GM19397 (cell line): ENCODE data around the gene TNFRSF1A.
"Not testable (repeated sequence)": the region's sequence is repeated elsewhere in the genome, so short reads cannot be mapped to it uniquely, and the experiment has no call there.

Source experiments
- ATAC-seq: cut with Tn5 transposase; IDR thresholded peaks from one replicate; pipeline ENCODE4 v1.9.1; 2021; ENCODE audit warnings: mild to moderate bottlenecking, moderate library complexity; ENCODE audit not compliant: unreplicated experiment

Gene TNFRSF1A

GRCh38 chr12:6307529-6307928 lies 34.3 kb downstream of the TNFRSF1A start:
- ATAC-seq: no peak

DNA sequence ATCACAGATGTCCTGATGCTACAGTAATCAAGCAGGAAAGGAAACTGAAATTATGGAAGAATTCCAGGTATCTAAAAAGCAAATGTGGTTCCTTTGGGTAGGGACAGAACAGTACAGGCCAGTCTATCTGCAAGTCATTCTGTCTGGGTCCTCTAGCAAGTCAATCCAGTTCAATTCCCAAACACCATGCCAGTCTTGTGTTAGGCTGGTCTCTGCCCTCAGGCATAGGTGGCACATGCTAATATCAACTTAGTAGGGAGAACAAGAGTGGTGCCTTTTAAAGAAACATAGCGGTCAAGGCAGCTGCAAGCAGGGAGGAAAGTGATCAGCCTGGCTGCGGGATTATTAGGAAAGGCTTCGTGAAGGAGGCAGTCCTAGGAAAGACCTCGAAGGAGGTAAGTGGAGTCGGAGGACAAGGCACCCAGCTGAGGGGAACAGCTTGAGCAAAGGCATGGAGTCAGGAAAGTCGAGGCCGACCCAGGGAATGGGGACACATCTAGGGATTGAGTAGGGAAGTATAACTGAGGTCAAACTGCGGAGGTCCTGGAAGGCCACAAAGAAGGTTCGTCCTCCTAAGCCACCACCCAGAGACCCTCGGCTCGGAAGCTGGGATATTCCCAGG lies 35.2 kb downstream of the TNFRSF1A start:
- ATAC-seq: no peak

GRCh38 chr12:6306151-6306550 lies 35.7 kb downstream of the TNFRSF1A start:
- no peak for ATAC-seq

DNA sequence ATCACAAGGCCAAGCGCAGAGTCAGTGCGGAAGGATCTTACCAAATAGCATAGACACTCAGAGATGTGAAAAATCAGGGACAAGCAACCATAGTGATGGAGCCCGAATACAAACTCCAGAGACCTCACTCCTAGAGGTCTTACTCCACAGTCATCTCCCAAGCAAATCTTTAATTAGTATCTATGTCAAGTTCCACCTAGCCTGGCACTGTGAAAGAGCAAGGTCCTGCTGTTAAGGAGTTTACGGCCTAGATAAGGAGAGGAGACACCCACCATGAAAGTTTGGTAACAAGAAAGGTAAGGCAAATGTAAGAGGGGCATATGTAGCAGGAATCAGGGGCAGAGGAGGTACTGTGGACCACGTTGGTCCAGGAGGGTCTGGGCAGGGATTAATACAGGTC lies 38.8 kb downstream of the TNFRSF1A start:
- no peak for ATAC-seq

- ATAC-seq: no peak
These were observed 39.3 kb downstream of the TNFRSF1A start for GRCh38 chr12:6302621-6303020.

DNA sequence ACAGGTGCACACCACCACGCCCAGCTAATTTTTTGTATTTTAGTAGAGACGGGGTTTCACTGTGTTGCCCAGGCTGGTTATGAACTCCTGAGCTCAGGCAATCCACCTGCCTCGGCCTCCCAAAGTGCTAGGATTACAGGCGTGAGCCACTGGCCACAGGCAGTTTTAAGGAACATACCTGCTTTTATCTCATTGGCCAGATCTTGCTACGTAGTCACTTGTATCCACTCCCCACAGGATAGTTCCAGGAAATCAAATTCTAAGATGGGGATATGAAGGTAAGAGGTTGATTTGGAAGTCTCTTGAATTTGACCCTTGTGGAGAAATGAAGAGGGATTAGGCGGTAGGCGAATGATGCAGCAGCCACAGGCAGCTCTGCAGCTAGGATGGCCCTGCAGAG lies 40.2 kb downstream of the TNFRSF1A start:
- ATAC-seq: no peak

GRCh38 chr12:6297170-6297569 lies 44.7 kb downstream of the TNFRSF1A start:
- ATAC-seq: no peak

DNA sequence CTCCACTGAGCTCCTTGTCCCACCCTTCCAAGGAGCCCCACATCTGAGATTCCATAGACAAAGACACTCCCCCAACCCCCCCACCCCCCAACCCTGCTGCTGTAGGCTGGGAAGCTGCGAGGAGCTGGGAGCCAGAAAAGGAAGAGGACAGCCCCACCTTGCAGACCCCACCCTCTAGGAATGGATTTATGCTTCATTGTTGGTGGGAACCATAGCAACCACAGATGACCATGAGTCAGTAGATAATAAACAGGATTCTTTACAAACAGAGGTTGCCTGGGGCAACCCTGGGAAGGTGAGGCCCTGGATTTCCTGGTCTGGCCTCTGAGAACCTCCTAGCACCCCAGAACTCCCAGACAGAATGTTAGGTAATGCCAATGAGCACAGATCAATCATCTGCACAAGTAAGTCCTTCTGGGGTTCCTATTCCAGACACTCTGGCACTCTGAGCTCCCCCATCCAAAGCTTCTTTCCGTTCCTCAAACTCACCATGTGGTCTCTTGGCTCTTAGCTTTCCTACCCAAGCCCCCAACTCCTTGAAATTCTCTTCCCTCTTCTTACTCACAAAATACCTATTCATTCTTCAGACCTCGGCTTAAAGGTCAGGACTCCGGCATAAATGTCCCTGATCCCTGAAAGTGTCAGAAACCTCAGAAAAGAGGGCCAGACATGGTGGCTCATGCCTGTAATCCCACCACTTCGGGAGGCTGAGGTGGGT lies 46.6 kb downstream of the TNFRSF1A start:
- no peak for ATAC-seq

DNA sequence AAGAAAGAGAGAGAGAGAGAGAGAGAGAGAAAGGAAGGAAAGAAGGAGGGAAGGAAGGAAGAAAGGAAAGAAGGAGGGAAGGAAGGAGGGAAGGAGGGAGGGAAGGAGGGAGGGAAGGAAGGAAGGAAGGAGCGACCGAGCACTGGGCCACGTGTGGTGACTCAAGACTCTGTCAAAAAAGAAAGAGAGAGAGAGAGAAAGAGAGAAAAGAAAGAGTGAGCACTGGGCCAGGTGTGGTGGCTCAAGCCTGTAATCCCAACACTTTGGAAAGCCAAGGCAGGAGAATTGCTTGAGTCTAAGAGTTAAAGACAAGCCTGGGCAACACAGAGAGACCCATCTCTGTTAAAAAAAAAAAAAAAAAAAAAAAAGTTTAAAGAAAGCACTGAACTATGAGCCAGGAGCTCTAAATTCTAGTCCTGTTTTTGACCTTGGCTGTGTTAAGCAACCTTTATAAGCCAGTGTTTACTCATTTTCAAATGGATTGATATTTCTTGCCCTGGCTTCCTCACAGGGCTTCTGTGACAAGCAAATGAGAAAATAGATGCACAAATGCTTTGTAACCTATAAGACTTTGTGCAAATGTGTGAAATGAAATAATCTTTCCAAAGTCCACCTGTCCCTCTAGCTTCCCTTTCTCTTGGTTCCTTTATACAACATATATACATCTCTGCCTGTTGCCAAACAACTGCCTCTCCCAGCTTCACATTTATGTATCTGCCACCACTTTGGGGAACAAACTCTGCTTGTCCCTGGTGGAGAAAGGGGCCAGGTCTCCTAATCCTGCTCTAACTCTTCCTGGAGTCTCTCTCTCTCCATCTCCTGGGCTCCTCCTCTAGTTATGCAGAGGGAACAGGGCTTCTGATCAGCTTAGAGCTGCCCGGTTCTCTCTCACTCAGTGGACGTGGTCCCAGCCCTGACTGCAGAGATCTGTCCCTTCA lies 47.5 kb downstream of the TNFRSF1A start:
- ATAC-seq: no peak

- no peak for ATAC-seq
These were observed 49.3 kb downstream of the TNFRSF1A start for GRCh38 chr12:6292606-6293005.

DNA sequence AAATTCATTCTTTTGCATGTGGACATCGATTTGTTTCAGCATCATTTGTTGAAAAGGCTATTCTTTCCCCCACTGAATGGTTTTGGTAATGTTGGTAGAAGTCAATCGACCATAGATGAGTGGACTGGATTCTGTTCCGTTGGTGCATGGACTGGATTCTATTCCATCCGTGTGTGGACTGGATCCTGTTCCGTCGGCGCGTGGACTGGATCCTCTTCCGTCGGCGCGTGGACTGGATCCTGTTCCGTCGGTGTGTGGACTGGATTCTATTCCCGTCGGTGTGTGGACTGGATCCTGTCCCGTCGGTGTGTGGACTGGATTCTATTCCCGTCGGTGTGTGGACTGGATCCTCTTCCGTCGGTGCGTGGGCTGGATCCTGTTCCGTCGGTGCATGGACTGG lies 52.0 kb downstream of the TNFRSF1A start:
- not testable (repeated sequence) for ATAC-seq

- ATAC-seq: not testable (repeated sequence)
These were observed 52.8 kb downstream of the TNFRSF1A start for GRCh38 chr12:6289081-6289480.

- ATAC-seq: no peak
These were observed 53.6 kb downstream of the TNFRSF1A start for GRCh38 chr12:6288235-6288634.

DNA sequence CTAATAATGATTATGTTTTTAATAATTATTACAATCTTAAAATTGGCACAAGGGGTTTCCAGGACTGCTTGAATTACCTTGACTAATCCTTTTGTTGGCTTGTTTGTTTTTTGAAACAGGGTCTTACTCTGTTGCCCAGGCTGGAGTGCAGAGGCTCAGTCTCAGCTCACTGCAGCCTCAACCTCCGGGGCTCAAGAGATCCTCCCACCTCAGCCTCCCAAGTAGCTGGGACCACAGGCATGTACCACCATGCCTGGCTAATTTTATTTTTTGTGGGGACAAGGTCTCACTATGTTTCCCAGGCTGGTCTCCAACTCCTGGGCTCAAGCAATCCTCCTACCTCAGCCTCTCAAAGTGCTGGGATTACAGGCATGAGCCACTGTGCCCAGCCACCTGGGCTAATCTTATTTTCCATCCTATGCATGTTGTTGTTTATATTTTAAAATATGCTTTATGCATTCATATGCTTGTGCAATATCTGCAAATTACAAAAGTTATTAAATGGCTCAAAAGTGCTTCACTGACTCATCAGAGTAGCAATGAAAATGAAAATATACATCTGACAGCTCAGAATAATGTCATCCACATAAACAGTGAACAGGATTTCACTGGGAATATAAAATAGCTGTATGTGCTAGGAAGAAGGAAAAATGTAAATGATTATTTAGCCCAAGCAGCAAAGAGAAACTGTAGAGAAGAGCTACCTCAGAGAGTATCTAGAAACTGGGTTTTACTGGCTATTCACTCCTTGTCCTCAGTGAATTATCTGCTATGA lies 56.2 kb downstream of the TNFRSF1A start:
- no peak for ATAC-seq

- ATAC-seq: no peak
These were observed 56.8 kb downstream of the TNFRSF1A start for GRCh38 chr12:6285063-6285477.

DNA sequence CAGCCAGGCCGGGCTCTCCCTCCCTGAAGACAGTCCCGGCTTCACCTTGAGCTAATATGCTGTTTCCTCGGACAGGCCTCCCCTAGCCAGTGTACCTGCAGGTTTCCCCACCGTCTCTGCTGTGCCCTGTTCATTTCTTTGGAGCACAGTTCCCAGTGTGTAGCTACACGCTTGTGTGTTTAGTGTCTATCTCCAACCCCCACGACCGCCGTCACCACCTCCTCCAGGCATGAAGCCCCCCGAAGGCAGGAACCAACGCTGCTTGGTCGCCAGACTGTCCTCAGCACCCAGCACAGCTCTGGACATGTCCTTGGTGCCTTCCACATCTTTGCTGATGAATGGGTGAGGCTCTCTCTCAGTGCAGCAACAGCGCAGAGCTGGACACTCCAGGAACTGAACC lies 57.6 kb downstream of the TNFRSF1A start:
- no peak for ATAC-seq

DNA sequence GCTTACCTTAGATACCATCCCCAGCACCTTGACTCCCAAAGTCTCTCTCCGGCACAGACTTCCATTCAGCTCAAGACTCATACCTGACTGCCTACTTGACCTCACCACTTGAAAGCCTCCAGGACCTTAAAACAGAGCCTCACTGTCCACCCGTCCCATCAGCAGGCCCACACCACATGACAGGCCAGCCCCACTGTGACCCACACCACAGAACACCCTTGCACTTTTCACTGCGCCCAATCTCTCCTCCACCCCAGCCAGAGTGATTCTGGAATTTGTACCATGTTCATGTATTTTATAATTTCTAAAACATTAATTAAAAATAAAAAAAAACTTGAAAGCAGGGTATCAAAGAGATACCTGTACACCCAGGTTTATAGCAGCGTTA lies 59.4 kb downstream of the TNFRSF1A start:
- no peak for ATAC-seq

DNA sequence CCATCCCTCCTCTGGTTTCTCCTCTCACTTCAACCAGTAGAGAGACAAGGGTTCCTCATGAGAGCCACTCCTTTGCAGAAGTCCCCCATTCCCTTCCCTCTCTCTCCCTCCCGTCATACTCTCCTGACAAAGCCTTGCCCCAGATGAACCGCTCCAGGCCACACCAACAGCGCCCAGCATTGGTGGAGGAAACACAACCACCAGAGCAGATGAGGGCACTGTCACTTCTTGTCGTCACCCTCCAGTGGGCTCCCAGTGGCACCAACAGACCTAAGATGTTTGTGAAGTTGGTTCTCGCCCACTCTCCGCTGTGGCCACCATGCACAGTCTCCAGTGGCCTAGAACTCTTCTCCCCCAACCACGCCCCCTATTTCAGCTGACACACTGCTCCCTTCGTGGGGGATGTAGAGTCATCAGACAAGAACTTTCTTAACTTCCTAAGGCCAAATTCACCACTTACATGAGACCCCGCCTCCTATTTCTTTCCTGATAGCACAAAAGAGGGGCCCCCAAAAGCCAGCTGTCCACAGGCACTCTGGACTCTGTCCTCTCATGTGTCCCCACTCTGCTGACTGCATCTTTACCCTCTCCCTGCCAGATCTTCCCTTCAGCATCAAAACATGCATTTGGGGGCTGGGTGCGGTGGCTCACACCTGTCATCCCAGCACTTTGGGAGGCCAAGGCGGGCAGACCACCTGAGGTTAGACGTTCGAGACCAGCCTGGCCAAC lies 60.6 kb downstream of the TNFRSF1A start:
- no peak for ATAC-seq

DNA sequence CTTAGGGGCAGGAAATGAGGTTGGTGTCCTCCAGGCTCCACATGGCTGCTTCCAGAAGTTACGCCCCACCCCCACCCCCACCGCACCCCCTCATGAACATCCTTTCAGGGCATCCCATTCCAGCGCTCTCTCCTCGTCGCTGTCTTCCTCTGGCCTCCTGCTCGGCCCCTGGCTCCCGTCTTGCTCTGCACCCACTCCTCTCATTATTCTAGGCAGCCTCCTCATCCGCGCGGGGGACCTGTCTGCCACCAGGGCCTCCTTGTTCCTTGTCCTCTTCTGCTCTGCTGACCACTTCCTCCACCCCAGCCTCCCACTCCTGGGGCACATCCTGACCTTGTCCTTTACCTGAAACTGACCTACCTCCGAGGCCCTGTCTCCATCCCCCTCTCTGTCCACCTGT lies 61.2 kb downstream of the TNFRSF1A start:
- no peak for ATAC-seq

DNA sequence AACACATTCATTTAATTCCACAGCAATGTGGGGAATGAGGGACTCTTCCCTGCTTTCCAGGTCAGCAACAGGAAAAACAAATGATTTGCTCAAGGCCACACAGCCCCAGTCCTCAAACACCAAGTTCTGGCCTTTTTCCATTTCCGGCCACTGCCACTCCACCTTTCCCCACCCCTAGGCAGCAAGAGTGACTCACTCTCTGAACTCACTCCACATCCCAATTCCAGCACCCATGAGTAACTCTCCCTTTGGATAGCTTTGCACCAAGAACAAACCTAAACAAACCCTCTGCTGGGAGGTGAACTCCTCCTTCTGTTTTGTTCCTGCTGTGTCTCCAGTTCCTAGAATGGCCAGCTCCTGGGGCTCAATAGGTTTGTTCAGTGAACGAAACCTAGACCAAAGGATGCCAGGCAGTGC lies 61.8 kb downstream of the TNFRSF1A start:
- ATAC-seq: no peak
